ENCODE data around the gene KLHL9. TPM values are rescaled to one million over a fixed set of nuclear protein-coding genes. Genes with fewer than 3 reads are reported as not detected.

Gene KLHL9
- total RNA-seq, 1 experiment from 2014 or later = 15.8 TPM

- Mint-ChIP-seq H3K9me3 (ENCODE audit: low read depth, unreplicated experiment) (no peaks in the 10 kb centered on the region), H3K4me1 (ENCODE audit: low read depth, unreplicated experiment) (peaks cover 27% of the 10 kb centered on the region), H3K36me3 (ENCODE audit: insufficient read depth, unreplicated experiment) (peaks cover 8% of the 10 kb centered on the region), H3K4me3 (ENCODE audit: low read depth, unreplicated experiment) (no peak overlapping the region), H3K27me3 (ENCODE audit: unreplicated experiment) (no peaks in the 10 kb centered on the region), H3K27ac (ENCODE audit: unreplicated experiment) (peak overlapping the region; percentile 96)
- no TSS peak for BruUV-seq (replicated peaks)
- intact Hi-C loops (cut with micrococcal nuclease; ENCODE audit: unreplicated experiment) = no loop called here
- DNase-seq = no peak
- no peak for TF ChIP-seq CTCF (IDR thresholded peaks at IDR 0.05; ENCODE audit: unreplicated experiment)
- CTCF ChIA-PET = interaction anchor here (0.9 to 1.6 kb wide), 4 partner anchors 31 to 139 kb away, joined by 3 to 6 read pairs (median 5); no protein-coding TSS in a partner anchor
These were observed 40.2 kb downstream of the KLHL9 start for GRCh38 chr9:21294904-21295538.

- Mint-ChIP-seq H3K27ac (ENCODE audit: unreplicated experiment) (peak overlapping the region; percentile 96), H3K36me3 (ENCODE audit: insufficient read depth, unreplicated experiment) (peaks cover 8% of the 10 kb centered on the region), H3K4me1 (ENCODE audit: low read depth, unreplicated experiment) (peaks cover 27% of the 10 kb centered on the region), H3K4me3 (ENCODE audit: low read depth, unreplicated experiment) (peak overlapping the region; percentile 28), H3K9me3 (ENCODE audit: low read depth, unreplicated experiment) (no peaks in the 10 kb centered on the region), H3K27me3 (ENCODE audit: unreplicated experiment) (no peaks in the 10 kb centered on the region)
- CTCF ChIA-PET = interaction anchor here (0.9 to 1.1 kb wide), 3 partner anchors 32 to 140 kb away, joined by 3 to 6 read pairs (median 4); no protein-coding TSS in a partner anchor
- no peak for TF ChIP-seq CTCF (IDR thresholded peaks at IDR 0.05; ENCODE audit: unreplicated experiment)
- BruUV-seq (replicated peaks) = no TSS peak
- intact Hi-C loops (cut with micrococcal nuclease; ENCODE audit: unreplicated experiment) = no loop called here
- peak; percentile 60 for DNase-seq
These were observed 40.8 kb downstream of the KLHL9 start for GRCh38 chr9:21294364-21294774.

- Mint-ChIP-seq H3K36me3 (ENCODE audit: insufficient read depth, unreplicated experiment) (peaks cover 8% of the 10 kb centered on the region), H3K4me1 (ENCODE audit: low read depth, unreplicated experiment) (peaks cover 9% of the 10 kb centered on the region), H3K4me3 (ENCODE audit: low read depth, unreplicated experiment) (no peak overlapping the region), H3K9me3 (ENCODE audit: low read depth, unreplicated experiment) (peaks cover 2% of the 10 kb centered on the region), H3K27me3 (ENCODE audit: unreplicated experiment) (no peaks in the 10 kb centered on the region), H3K27ac (ENCODE audit: unreplicated experiment) (no peak overlapping the region)
- intact Hi-C loops (cut with micrococcal nuclease; ENCODE audit: unreplicated experiment) = no loop called here
- no peak for DNase-seq
- CTCF ChIA-PET = no interaction called here
- no peak for TF ChIP-seq CTCF (IDR thresholded peaks at IDR 0.05; ENCODE audit: unreplicated experiment)
- BruUV-seq (replicated peaks) = no TSS peak
These were observed 45.4 kb downstream of the KLHL9 start for GRCh38 chr9:21289848-21290247.

GRCh38 chr9:21287280-21287679 lies 47.9 kb downstream of the KLHL9 start:
- intact Hi-C loops (cut with micrococcal nuclease; ENCODE audit: unreplicated experiment) = no loop called here
- no peak for TF ChIP-seq CTCF (IDR thresholded peaks at IDR 0.05; ENCODE audit: unreplicated experiment)
- BruUV-seq (replicated peaks) = no TSS peak
- Mint-ChIP-seq H3K36me3 (ENCODE audit: insufficient read depth, unreplicated experiment) (no peaks in the 10 kb centered on the region), H3K9me3 (ENCODE audit: low read depth, unreplicated experiment) (peaks cover 2% of the 10 kb centered on the region), H3K27me3 (ENCODE audit: unreplicated experiment) (no peaks in the 10 kb centered on the region), H3K4me3 (ENCODE audit: low read depth, unreplicated experiment) (no peak overlapping the region), H3K27ac (ENCODE audit: unreplicated experiment) (no peak overlapping the region), H3K4me1 (ENCODE audit: low read depth, unreplicated experiment) (no peaks in the 10 kb centered on the region)
- CTCF ChIA-PET = no interaction called here
- DNase-seq = no peak
